CD4-positive, alpha-beta T cell treated with Interleukin-15 for 4 hours (primary cell): ENCODE results near the gene PGRMC2.
"Not testable (repeated sequence)": the region's sequence is repeated elsewhere in the genome, so short reads cannot be mapped to it uniquely, and the experiment has no call there.

Source experiments
- DNase-seq: peaks from one replicate; pipeline ENCODE4 v3.0.0-alpha.2; 2020; ENCODE audit warnings: low spot score

PGRMC2 gene

GRCh38 chr4:128267171-128267570, 20.4 kb downstream of the PGRMC2 start:
- DNase-seq = not testable (repeated sequence)

DNA sequence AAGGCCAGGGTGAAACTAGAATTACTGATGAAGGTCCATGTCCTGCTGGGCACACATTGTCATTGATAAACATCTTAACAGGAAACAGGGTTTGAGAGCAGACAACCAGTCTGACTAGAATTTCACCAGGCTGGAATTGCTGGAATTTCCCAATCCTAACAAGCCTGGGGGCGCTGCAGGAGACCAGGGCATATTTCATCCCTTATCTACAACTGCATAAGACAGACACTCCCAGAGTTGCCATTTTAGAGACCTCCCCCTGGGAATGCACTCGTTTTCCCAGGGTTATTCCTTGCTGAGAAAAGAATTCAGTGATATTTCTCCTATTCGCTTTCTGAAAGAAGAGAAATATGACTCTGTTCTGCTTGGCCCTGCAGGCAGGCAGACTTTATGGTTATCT, 22.1 kb downstream of the PGRMC2 start:
- not testable (repeated sequence) for DNase-seq

DNA sequence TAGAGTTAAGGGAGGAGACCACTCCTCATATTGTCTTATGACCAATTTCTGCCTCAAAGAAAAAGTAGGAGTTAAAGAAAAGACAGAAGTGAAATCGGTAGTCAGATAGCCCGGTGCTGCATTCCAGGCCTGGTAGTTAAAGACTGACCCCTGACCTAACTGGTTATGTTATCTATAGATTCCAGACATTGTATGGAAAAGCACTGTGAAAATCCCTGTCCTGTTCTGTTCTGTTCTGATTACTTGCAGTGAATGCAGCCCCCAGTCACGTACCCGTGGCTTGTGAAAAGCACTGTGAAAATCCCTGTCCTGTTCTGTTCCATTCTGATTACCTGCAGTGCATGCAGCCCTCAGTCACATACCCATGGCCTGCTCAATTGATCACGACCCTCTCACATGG, 27.7 kb downstream of the PGRMC2 start:
- not testable (repeated sequence) for DNase-seq

GRCh38 chr4:128258166-128258565, 29.4 kb downstream of the PGRMC2 start:
- not testable (repeated sequence) for DNase-seq

- DNase-seq = no peak
These were observed 31.1 kb downstream of the PGRMC2 start for GRCh38 chr4:128256539-128256938.

- no peak for DNase-seq
These were observed 31.7 kb downstream of the PGRMC2 start for GRCh38 chr4:128255906-128256305.

- no peak for DNase-seq
These were observed 37.6 kb downstream of the PGRMC2 start for GRCh38 chr4:128249787-128250668.

- DNase-seq = no peak
These were observed 39.7 kb downstream of the PGRMC2 start for GRCh38 chr4:128247906-128248305.

DNA sequence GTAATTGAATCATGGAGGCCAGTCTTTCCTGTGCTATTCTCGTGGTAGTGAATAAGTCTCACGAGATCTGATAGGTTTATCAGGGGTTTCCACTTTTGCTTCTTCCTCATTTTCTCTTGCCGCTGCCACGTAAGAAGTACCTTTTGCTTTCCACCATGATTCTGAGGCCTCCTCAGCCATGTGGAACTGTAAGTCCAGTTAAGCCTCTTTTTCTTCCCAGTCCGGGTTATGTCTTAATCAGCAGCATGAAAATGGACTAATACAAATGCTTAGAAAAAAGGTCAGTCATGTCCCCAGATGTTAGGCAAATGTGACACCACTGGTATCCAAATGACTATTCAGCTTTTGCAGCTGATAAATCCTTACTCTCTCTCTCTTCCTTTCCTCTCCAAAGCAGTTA, 42.2 kb downstream of the PGRMC2 start:
- not testable (repeated sequence) for DNase-seq

GRCh38 chr4:128244379-128244778, 43.2 kb downstream of the PGRMC2 start:
- no peak for DNase-seq

DNA sequence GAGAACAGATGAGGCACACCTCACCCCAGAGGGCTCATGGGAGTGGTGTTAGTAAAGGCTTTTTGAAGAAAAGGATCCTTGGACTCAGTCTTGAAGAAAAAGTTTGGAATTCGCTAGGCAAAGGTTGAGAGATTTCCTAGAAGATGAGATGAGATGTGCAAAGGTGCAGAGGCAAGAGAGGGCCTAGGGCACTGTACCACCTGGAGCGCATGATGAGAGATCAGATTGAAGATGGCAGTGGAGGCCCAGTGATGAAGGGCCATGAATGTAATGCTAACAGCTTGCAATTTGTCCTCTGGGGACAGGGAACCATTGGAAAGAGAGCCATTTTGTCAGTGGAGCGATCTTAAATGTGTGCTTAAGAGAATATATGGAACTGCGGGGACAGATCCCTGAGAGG, 45.0 kb downstream of the PGRMC2 start:
- no peak for DNase-seq

- DNase-seq = no peak
These were observed 45.6 kb downstream of the PGRMC2 start for GRCh38 chr4:128241981-128242380.

- no peak for DNase-seq
These were observed 46.1 kb downstream of the PGRMC2 start for GRCh38 chr4:128241425-128241913.

- no peak for DNase-seq
These were observed 46.6 kb downstream of the PGRMC2 start for GRCh38 chr4:128241019-128241418.

- DNase-seq = no peak
These were observed 52.8 kb downstream of the PGRMC2 start for GRCh38 chr4:128234836-128235235.

- no peak for DNase-seq
These were observed 54.9 kb downstream of the PGRMC2 start for GRCh38 chr4:128232719-128233118.

DNA sequence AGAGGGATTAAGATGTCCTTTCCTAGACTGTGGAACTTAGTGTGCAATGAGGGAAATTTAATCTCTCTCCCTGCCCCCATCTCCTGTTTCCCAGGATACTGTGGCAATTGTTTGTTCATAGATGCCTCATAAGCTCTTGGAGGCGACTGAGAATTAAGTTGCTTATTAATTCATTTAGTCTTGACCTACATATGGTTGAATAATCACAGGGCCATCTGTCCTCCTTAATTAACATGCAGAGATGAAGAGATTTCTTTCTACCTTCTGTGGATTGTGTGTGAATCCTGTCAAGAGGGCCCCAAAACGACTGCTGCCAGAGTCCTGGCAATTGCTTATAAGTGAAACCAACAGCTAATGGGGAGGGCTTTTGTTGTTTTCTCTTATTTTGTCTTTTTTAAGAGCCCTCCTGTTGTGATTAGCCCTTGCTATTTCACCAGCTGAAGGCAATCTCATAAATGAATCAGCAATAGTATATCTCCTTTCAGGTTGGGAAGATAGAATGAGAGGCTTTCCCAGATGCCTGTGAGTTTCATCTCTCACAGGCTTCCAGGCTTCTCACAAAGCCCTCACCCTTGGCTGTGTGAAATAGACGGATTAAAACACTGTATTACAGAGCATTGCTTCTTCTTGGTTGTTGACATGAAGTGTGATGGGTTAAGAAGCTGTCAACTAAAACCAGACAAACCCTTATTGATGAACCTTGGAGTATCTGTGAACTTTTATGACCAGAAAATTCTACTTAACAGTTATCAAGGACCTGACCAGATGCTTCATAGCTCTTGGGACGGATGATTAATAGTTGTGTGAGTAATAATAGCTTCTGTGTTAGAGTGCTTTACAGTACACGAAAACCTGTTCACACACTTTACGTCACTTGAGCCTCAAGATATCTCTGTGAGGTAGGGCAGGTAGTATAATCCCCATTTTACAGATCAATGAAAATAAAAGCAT, 58.5 kb downstream of the PGRMC2 start:
- DNase-seq = no peak

- no peak for DNase-seq
These were observed 59.5 kb downstream of the PGRMC2 start for GRCh38 chr4:128227991-128228571.

DNA sequence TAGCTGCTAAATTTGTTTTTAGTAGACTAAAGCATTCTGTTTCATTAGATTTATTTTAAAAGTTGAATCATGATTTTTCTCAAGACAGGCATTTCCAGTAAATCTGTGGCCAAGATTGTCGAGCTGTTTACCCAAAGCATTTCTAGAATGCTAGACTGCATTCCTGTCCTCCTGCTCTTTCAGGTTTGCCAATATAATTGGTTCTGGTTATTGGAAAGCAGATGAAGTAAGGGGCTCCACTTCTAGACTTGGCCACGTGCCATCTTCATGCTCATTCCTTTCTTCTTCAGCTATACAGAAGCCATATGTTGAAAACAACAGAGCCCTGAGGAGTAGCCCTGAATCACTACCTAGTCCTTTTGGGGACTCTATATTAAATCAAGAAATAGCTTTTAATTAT, 62.5 kb downstream of the PGRMC2 start:
- DNase-seq = no peak

GRCh38 chr4:128221586-128221985, 66.0 kb downstream of the PGRMC2 start:
- no peak for DNase-seq

DNA sequence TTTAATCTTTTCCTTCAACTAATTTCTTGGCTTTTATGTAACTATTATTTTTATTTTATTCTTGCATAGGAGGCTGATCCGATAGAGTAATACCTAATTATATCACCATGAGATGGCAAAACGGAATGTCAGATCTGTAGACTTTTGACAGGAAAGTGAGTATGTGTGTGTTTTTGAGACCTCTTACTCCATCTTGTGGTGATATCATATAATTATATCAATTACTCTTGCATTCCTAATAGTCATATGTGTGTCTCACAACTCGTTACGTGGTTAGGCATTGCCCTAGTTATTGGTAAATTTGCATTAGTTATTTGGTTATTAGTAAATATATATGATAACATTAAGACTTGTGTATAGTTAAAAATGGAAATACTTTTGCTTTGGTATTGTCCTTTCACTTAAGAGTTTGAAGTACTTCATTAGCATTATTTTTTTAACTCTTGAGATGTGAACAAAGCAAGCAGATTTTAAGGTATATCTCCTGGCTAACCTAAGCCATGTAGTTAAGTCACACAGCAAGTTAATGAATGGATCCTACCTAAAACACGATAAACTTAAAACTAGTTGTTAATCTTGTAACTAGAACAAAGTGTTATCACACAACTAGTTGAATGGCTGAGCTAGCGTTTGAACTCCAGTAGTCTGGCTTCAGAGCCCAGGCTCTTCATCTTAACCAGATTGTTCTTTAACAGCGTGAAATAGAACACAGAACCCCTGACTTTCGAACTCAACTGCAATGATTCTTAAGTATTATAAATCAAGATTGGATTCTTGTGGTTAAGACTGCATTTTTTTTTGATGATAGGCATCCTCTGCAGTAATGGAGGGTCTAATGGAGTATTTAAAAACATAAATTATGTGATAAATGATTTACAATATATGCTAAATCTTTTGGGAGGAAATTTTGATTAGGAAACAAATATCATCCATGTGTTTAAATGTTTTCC, 67.1 kb downstream of the PGRMC2 start:
- no peak for DNase-seq
